Progenitor cell of endocrine pancreas (in vitro differentiated cells): ENCODE data around the gene SOX5. TPM values are rescaled to one million over a fixed set of nuclear protein-coding genes. Genes with fewer than 3 reads are reported as not detected.

ENCODE experiments used
- DNase-seq: peaks from one replicate; pipeline ENCODE4 v3.0.0; 2021; ENCODE audit warnings: low spot score; ENCODE audit not compliant: unreplicated experiment
- H3K27ac Mint-ChIP-seq: 2 replicates; pipeline ENCODE4 v1.8.0; 2021; ENCODE audit warnings: mild to moderate bottlenecking, moderate library complexity, mixed read lengths
- H3K27me3 Mint-ChIP-seq: 2 replicates; pipeline ENCODE4 v1.8.0; 2021; ENCODE audit warnings: mixed read lengths
- H3K36me3 Mint-ChIP-seq: 2 replicates; pipeline ENCODE4 v1.8.0; 2022; ENCODE audit warnings: mixed read lengths; ENCODE audit not compliant: insufficient read depth
- H3K4me1 Mint-ChIP-seq: 2 replicates; pipeline ENCODE4 v1.8.0; 2021; ENCODE audit warnings: low read depth, mixed read lengths
- H3K4me3 Mint-ChIP-seq: 2 replicates; pipeline ENCODE4 v1.8.0; 2021; ENCODE audit warnings: low read depth, mild to moderate bottlenecking, moderate library complexity, mixed read lengths
- H3K9me3 Mint-ChIP-seq: 2 replicates; pipeline ENCODE4 v1.8.0; 2021; ENCODE audit warnings: low read depth, mixed read lengths
- long read RNA-seq: library from polyadenylated mRNA; unstranded; transcript quantifications from one replicate; pipeline ENCODE4 v2.0.0, GENCODE V29; 2020
- total RNA-seq: library from RNA; stranded (reverse); gene quantifications from 2 replicates; pipeline ENCODE4 v1.2.1, GENCODE V29; 2021
- TF ChIP-seq, protein P1 (sequence below): fragments of 200-600 bp; sonication (generic); IDR thresholded peaks from one replicate; pipeline ENCODE4 v1.5.0; 2021; ENCODE audit warnings: antibody characterized with exemption, mild to moderate bottlenecking; ENCODE audit not compliant: unreplicated experiment

Gene SOX5
- 49.1 and 56.9 TPM in 2 replicates for total RNA-seq
- long read RNA-seq, full-length matches to known transcripts = 20 of 67 reads
- long read RNA-seq, partial matches to known transcripts = 11 of 67 reads
- long read RNA-seq, other reads (novel, unspliced or antisense) = 36 of 67 reads

DNA sequence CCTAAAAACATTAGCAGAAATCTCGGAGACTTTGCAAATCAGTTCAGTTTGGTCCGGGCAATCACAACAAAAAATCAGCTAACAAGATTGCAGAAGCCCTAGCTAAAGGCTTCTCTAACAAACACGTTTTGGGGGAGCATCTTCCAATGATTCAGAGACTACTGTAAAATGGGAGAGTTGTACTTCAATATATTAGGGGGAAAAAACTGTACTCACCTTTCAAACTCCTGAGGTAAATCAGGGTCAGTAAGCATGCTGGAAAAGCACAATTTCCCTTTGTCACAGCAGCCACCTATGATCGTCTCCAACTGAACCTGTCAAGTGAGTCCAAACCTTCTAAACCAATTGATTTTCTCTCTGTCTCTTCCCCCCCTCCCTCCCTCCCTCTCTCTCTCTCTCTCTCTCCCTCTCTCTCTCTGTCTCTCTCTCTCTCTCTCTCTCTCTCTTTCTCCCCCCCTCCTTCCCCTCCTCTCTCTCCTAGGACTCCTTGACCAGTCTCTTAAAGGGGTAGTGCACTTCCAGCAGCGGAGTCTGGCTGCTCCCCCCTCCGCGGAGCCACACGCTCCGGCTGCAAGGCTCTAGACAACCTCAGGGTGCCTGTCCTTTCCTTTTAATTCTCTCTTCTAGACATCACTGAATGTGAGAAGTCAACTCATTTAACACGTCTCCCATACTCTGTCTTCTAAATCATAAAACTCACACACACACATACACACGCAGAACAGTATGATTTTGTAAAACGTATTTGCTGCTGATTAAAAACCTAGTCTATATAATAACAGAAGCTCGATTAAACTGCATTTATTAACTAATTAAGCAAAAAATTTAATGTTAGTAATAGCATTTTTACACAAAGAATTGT, at the start of gene SOX5:
Gene SOX5, minus strand, starts transcription at position 323 of the 862 bp plus-strand sequence. Its CDS starts 69 bp downstream, at position 254.
- DNase-seq = peak; percentile 47
- no peak within 1 kb of the TSS for H3K4me3 Mint-ChIP-seq
- H3K9me3 Mint-ChIP-seq = no peaks in the 10 kb centered on the region
- TF ChIP-seq, protein P1, sequence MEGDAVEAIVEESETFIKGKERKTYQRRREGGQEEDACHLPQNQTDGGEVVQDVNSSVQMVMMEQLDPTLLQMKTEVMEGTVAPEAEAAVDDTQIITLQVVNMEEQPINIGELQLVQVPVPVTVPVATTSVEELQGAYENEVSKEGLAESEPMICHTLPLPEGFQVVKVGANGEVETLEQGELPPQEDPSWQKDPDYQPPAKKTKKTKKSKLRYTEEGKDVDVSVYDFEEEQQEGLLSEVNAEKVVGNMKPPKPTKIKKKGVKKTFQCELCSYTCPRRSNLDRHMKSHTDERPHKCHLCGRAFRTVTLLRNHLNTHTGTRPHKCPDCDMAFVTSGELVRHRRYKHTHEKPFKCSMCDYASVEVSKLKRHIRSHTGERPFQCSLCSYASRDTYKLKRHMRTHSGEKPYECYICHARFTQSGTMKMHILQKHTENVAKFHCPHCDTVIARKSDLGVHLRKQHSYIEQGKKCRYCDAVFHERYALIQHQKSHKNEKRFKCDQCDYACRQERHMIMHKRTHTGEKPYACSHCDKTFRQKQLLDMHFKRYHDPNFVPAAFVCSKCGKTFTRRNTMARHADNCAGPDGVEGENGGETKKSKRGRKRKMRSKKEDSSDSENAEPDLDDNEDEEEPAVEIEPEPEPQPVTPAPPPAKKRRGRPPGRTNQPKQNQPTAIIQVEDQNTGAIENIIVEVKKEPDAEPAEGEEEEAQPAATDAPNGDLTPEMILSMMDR = no peak
- peaks cover 19% of the 10 kb centered on the region for H3K4me1 Mint-ChIP-seq
- H3K36me3 Mint-ChIP-seq = no peaks in the 10 kb centered on the region
- no peak within 1 kb of the TSS for H3K27ac Mint-ChIP-seq
- H3K27me3 Mint-ChIP-seq = no peaks in the 10 kb centered on the region

- no peaks in the 10 kb centered on the region for H3K4me1 Mint-ChIP-seq
- no peak overlapping the region for H3K4me3 Mint-ChIP-seq
- H3K9me3 Mint-ChIP-seq = peaks cover 4% of the 10 kb centered on the region
- no peaks in the 10 kb centered on the region for H3K27me3 Mint-ChIP-seq
- H3K27ac Mint-ChIP-seq = no peak overlapping the region
- TF ChIP-seq, protein P1 = no peak
- no peak for DNase-seq
- no peaks in the 10 kb centered on the region for H3K36me3 Mint-ChIP-seq
Observed at GRCh38 chr12:23987046-23987445, 37.6 kb upstream of the SOX5 start.

GRCh38 chr12:23980826-23981225, 31.4 kb upstream of the SOX5 start:
- no peak for DNase-seq
- Mint-ChIP-seq H3K4me1 (no peaks in the 10 kb centered on the region), H3K36me3 (no peaks in the 10 kb centered on the region), H3K27ac (no peak overlapping the region), H3K9me3 (peaks cover 4% of the 10 kb centered on the region), H3K27me3 (no peaks in the 10 kb centered on the region), H3K4me3 (no peak overlapping the region)
- TF ChIP-seq, protein P1 = no peak

DNA sequence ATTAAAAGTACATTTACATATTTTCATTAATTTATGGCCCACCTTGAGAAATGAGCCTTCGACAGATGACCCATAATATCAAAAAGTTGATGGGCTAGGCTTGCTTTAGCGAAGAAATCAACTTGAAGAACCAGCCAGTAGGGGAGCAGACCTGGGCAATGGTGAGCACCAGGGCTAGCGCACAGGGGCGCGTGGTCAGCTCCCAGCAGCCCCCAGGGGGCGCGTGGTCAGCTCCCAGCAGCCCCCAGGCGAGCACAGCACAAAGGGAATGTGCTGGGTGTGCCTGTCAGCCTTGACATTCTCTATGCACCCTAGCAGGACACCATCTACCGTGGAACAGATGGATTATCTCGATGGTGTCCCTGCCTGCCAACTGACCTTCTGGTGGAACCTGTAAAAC, 15.3 kb upstream of the SOX5 start:
- H3K4me3 Mint-ChIP-seq = no peak overlapping the region
- no peaks in the 10 kb centered on the region for H3K9me3 Mint-ChIP-seq
- H3K27me3 Mint-ChIP-seq = no peaks in the 10 kb centered on the region
- TF ChIP-seq, protein P1 = no peak
- peaks cover 7% of the 10 kb centered on the region for H3K4me1 Mint-ChIP-seq
- H3K36me3 Mint-ChIP-seq = no peaks in the 10 kb centered on the region
- no peak for DNase-seq
- H3K27ac Mint-ChIP-seq = no peak overlapping the region

DNA sequence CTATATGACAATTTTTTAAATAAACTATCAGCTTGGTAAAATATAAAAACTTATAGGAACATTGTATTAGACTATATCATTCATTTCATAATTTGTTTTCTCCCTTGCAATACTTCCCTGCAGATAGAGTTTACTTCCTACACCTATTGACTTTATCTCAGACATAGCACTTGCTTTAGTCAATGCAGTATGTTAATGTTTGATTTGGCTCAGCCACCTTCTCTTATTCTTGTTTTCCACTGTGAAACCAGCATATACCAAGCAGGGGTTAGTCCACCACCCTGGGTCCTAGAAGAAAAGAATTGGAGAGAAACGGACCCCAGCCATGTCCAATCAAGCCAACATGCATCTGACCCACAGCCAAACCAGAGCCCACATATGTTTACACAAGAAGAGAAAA, 10.4 kb upstream of the SOX5 start:
- no peaks in the 10 kb centered on the region for H3K36me3 Mint-ChIP-seq
- no peak overlapping the region for H3K4me3 Mint-ChIP-seq
- TF ChIP-seq, protein P1 = no peak
- peak overlapping the region; percentile 23 for H3K27ac Mint-ChIP-seq
- no peaks in the 10 kb centered on the region for H3K27me3 Mint-ChIP-seq
- H3K9me3 Mint-ChIP-seq = peaks cover 8% of the 10 kb centered on the region
- H3K4me1 Mint-ChIP-seq = peaks cover 12% of the 10 kb centered on the region
- no peak for DNase-seq
